RWPE1 (cell line): Measurements from ENCODE around the gene NOSIP.

Experiments used
- CTCF ChIA-PET: fragments of 350-600 bp; sonication (Branson Sonifier 250); formaldehyde crosslinking; extraction: SDS; loops from one replicate; lab custom pipeline; 2021; lab: Yijun Ruan, JAX
- POLR2A ChIA-PET: fragments of 400-600 bp; formaldehyde crosslinking; extraction: SDS; loops from one replicate; lab custom pipeline; 2020; ENCODE audit warnings: antibody characterized with exemption; ENCODE audit not compliant: low non-redundant PET; lab: Yijun Ruan, JAX
- DNase-seq: peaks from one replicate; pipeline ENCODE4 v3.0.0; 2012; ENCODE audit warnings: low spot score
- H3K27ac ChIP-seq: fragments of 450-650 bp; 2 replicates; pipeline ENCODE4 v1.5.1; 2017
- CTCF ChIP-seq: fragments of 450-650 bp; conservative IDR thresholded peaks from 2 replicates; pipeline ENCODE4 v1.5.1; 2017; ENCODE audit warnings: low read depth, mild to moderate bottlenecking

NOSIP gene

GRCh38 chr19:49591731-49592485, 11.6 kb upstream of the NOSIP start:
- TF ChIP-seq CTCF: no peak
- ChIA-PET CTCF (no interaction called here), POLR2A (no interaction called here)
- H3K27ac ChIP-seq: peak overlapping the region; percentile 96
- DNase-seq: peak; percentile 67

GRCh38 chr19:49590971-49591730, 10.8 kb upstream of the NOSIP start, which contains the start of gene PRR12:
PRR12 (plus strand) TSS chr19:49591182; CDS start chr19:49591655, 473 bp downstream.
- no peak for TF ChIP-seq CTCF
- H3K27ac ChIP-seq: peak within 1 kb of the TSS; percentile 96
- peak; percentile 88 for DNase-seq
- ChIA-PET CTCF (no interaction called here), POLR2A (interaction anchor here (0.6 kb wide), 1 partner anchor 49 kb away, joined by 3 read pairs; the partner anchor contains the start of gene RRAS)

- ChIA-PET CTCF (no interaction called here), POLR2A (interaction anchor here (0.7 kb wide), 1 partner anchor 15 kb away, joined by 3 read pairs; no protein-coding TSS in a partner anchor)
- TF ChIP-seq CTCF: no peak
Observed at GRCh38 chr19:49590071-49590970, 10.0 kb upstream of the NOSIP start.

GRCh38 chr19:49589502-49589905, 9.1 kb upstream of the NOSIP start:
- peak overlapping the region; percentile 96 for H3K27ac ChIP-seq
- TF ChIP-seq CTCF: no peak
- POLR2A ChIA-PET: interaction anchor here (0.7 kb wide), 1 partner anchor 799 kb away, joined by 5 read pairs; no protein-coding TSS in a partner anchor
- CTCF ChIA-PET: no interaction called here
- DNase-seq: no peak

More at GRCh38 chr19:49590071-49590970, 10.0 kb upstream of the NOSIP start:
- peak; percentile 95 for DNase-seq
- peak overlapping the region; percentile 96 for H3K27ac ChIP-seq

GRCh38 chr19:49588365-49589122, 8.2 kb upstream of the NOSIP start:
- POLR2A ChIA-PET: interaction anchor here (0.7 kb wide), 1 partner anchor 800 kb away, joined by 5 read pairs; no protein-coding TSS in a partner anchor
- no peak for TF ChIP-seq CTCF
- no peak for DNase-seq
- no peak overlapping the region; the same call in 1 of the 2 replicates for H3K27ac ChIP-seq
- CTCF ChIA-PET: no interaction called here
